Right ventricle myocardium inferior (tissue), 1 donor: ENCODE data around the gene TOMM20. TPM values are rescaled to one million over a fixed set of nuclear protein-coding genes. Genes with fewer than 3 reads are reported as not detected.
"Not testable (repeated sequence)": the region's sequence is repeated elsewhere in the genome, so short reads cannot be mapped to it uniquely, and the experiment has no call there.

ENCODE experiments used
- ATAC-seq: fragments of 200-7000 bp; cut with Tn5 transposase; one replicate; pipeline ENCODE4 v1.9.1; 2020; ENCODE audit warnings: mild to moderate bottlenecking, moderate library complexity
- DNase-seq: peaks from one replicate; pipeline ENCODE4 v3.0.0; 2021; ENCODE audit errors: missing footprints
- intact Hi-C: fragments of 100-400 bp; cut with DNase I; formaldehyde crosslinking; loops from one replicate; pipeline ENCODE4 v1.11.0; 2022
- total RNA-seq: library from RNA; stranded (reverse); fragmentation: NEBNext Ultra II Directional; extraction: Animal tissue kit (Norgen Biotek cat#: 25700); gene quantifications from one replicate; pipeline ENCODE4 v1.2.1, GENCODE V29; 2021
- donor health status: DM: no; HTN: yes; CAD: no; lungs with severe emphysema.

Gene TOMM20
- total RNA-seq, 1 donor from 2014 or later, result 81.9 TPM

DNA sequence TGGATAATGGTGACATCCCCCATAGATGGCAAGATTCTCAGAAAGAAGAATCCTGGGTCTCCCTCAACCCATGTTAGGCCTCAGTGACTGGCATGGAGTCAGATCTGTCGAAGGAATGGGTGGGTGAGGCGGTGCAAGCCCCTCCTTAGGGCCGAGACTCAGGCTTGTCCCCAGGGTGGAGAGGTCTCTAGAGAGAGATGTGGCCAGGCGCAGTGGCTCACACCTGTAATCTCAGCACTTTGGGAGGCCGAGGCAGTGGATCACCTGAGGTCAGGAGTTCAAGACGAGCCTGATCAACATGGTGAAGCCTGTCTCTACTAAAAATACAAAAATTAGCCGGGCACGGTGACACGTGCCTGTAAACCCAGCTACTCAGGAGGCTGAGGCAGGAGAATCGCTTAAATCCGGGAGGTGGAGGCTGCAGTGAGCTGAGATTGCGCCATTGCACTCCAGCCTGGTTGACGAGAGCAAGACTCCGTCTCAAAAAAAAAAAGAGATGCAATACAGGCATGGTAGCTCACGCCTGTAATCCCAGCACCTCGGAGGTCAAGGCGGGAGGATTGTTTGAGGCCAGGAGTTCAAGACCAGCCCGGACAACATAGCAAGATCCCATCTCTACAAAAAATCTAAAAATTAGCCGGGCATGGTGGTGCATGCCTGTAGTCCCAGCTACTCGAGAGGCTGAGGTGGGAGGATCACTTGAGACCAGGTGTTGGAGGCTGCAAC lies 37.2 kb downstream of the TOMM20 start:
- DNase-seq, ATAC-seq: not testable (repeated sequence)
- intact Hi-C loops, result loop anchor here (2.0 kb wide), 1 partner anchor 605 kb away; no protein-coding TSS in a partner anchor

DNA sequence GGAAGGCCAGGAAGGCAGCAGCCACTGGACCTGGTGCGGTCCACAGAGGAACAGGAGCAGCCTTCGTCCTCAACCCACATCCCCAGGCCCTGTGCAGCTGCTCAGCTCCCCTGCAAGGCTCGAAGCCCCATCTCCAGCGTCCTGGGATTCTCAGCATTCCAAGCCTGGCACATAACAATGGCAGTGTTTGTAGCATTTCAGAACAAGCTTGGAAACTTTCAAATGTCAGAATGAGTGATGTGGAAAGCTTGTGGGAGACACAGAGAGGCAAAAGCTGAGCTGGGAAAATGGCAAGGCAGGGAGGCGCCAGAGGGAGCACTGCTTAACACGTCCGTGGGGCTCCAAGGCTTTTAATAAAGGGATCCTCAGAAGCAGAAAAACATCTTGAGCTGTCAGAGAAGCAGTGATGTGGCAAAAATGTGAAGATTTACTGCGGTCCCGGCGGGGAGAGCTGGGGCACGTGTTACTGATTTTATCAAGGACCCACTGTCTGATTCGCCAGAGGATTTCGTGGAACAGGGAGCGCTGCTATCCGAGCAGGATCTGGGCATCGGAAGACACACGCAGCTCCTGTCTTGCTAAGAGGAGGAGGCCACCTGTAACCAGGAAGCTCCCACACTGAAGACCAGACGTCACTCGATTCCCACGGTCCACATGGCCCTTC lies 38.1 kb downstream of the TOMM20 start:
- DNase-seq, result no peak
- no peak for ATAC-seq
- intact Hi-C loops, result no loop called here

DNA sequence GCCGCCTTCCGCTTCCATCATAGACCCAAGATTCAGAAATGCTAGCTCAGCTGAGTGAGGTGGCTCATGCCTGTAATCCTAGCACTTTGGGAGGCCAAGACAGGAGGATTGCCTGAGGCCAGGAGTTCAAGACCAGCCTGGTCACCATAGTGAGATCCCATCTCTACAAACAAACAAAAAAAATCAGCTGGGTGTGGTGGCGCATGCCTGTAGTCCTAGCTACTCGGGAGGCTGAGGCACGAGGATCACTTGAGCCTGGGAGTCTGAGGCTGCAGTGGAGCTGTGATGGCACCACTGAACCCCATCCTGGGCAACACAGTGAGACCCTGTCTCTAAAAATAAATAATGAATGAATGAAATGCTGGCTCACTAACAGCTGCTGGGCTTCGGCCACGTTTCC lies 39.7 kb downstream of the TOMM20 start:
- DNase-seq (no peak), ATAC-seq (no peak)
- intact Hi-C loops, result no loop called here

GRCh38 chr1:235088430-235088829 lies 40.2 kb downstream of the TOMM20 start:
- intact Hi-C loops, result no loop called here
- ATAC-seq (no peak), DNase-seq (no peak)

DNA sequence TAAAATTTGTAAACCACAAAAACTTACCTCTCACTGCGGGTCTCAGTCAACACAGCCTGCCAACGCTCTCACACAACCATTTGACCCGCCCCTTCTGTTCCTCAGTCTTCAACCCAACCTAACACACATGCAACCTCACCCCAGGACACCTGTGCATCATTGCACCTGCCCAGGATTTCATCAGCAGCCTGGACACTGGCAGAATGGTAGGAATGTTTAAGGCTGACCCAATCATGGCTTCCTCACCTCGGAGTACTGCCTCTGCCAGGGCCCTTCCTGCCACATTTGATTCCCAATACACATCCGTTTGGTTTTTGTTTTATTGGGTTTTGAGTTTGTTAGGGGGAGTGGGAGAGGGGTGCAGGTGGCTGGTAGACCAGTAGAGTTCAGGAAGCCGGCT lies 40.7 kb downstream of the TOMM20 start:
- DNase-seq (no peak), ATAC-seq (no peak)
- intact Hi-C loops, result no loop called here

DNA sequence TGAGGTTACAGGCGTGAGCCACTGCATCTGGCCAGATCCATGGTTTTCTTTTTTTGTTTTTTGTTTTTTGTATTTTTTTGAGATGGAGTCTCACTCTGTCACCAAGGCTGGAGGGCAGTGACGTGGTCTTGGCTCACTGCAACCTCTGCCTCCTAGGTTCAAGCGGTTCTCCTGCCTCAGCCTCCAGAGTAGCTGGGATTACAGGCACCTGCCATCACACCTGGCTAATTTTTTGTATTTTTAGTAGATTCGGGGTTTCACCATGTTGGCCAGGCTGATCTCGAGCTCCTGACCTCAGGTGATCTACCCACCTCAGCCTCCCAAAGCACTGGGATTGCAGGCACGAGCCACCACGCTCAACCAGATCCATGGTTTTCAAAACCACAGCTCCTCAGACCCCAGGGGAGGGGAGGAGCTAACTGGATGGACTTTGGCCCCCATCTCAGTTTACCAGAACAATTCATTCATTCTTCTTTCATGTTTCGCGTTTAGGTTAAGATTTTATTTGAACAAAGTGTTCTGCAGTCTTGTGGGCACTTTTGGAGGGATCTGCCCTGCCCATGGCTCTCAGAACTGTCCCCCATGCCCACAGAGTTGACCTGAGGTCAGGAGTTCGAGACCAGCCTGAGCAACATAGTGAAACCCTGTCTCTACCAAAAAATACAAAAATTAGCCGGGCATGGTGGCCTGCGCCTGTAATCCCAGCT lies 43.1 kb downstream of the TOMM20 start:
- DNase-seq, ATAC-seq, intact Hi-C loops: not testable (repeated sequence)

GRCh38 chr1:235080788-235081187 lies 47.8 kb downstream of the TOMM20 start:
- intact Hi-C loops, ATAC-seq, DNase-seq: not testable (repeated sequence)

DNA sequence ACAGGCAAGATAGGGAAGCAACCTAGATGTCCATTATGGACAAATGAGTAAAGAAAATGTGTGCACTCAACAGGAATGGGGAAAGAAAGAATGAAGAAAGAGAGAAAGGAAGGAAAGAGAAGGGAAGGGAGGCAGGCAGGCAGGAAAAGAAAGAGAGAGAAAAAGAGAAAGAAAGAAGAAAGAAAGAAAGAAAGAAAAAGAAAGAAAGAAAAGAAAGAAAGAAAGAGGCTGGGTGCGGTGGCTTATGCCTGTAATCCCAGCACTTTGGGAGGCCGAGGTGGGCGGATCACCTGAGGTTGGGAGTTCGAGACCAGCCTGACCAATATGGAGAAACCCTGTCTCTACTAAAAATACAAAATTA lies 48.4 kb downstream of the TOMM20 start:
- DNase-seq, ATAC-seq, intact Hi-C loops: not testable (repeated sequence)

DNA sequence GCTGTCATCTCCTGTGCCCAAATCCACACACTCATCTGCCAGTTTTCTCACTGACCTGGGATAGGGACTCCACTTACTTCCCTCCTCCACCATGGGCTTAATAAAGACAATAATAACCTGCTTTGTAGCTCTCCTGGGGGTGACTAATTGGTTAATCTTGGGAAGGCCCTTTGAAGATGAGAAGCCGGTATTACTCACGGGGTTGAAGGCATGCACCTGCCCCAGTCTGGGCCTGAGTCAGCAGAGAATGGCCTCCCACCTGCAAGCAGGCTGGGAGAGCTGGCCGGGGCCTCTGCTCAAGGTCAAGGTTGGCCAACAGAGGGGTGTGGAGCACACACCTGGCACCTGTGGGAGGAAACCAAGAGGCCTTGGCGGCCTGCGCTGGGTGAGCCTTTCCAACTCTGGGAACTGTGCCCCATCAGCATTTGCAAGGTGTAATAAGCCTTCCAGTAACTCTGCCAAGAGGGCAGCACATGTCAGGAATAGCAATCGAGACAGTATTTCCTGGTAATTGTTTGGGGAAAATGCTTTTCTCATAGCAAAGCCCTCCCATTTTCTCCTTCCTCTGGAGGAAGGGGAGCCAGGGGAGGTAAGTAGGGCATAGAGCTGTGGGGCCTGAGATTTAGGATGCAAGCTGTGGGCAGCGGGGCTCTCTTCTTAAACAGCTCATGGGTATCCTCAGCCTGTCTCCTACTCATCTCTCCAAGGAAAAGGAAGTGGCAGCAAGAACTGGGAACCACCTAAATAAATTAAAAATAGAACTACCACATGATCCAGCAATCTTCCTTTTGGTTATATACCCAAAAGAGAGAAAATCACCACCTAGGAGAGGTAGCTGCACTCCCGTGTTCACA lies 49.0 kb downstream of the TOMM20 start:
- DNase-seq (no peak), ATAC-seq (no peak)
- intact Hi-C loops, result loop anchor here (5.0 kb wide), 1 partner anchor 542 kb away; no protein-coding TSS in a partner anchor

GRCh38 chr1:235078480-235079381 lies 49.9 kb downstream of the TOMM20 start:
- DNase-seq (no peak), ATAC-seq (no peak)
- intact Hi-C loops, result loop anchor here (5.0 kb wide), 1 partner anchor 541 kb away; no protein-coding TSS in a partner anchor

DNA sequence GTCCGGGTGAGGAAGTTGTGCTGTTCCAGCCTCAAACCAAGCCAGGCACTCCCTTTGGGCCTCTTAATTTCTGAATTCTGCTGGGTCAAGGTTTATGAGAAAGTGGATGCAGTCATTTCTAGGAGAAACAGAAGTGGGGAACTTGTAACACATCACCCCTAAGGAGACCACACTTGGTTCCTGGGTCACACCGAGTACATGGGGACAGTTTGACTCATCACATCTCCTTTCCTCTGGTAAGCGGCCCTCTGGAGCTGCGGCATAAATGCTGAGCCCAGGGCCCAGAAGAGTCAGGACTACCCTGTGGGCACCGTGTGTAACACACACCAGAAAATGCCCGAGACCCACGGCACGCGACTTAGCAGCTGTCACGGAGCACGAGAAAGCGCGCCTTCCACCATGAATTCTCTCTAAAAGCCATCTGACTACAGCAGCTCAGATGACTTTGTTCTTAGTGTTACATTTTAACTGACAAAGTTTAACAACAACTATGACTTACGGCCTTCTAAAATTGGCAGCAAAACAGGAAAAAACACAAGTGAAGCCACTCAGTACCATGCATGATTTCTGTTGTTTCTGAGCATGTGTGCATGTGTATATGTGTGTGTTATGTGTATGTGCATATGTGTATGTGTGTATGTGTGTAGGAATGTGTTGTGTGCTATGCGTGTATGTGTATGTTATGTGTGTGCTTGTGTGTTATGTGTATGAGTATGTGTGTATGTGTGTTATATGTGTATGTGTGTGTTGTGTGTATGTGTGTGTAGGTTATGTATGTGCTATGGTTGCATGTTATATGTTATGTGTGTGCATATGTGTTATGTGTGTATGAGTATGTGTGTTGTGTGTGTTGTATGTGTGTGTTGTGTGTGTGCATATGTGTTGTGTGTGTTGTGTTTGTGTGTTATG lies 50.8 kb downstream of the TOMM20 start:
- peak; percentile 69 for DNase-seq

DNA sequence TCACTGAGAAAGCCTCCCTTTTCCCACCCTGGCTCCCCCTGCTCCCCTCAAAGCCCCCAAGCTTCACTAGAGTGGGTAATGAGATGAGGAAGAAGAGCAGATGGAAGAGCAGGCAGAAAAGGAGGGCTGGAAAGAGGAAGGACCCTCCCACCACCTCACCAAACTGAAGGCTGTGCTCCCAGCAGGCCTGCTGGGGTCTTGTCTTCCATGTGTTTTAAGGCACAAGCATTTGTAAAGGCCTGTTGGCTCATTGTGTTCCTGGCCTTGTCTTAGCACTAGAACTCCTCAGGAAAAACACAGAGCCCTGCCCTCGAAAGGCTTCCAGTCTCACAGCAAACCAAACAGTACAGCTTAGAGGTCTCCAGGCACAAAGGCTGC lies 51.5 kb downstream of the TOMM20 start:
- ATAC-seq (no peak), DNase-seq (no peak)
- intact Hi-C loops, result loop anchor here (5.0 kb wide), 1 partner anchor 540 kb away; no protein-coding TSS in a partner anchor

More for the DNA sequence above, 50.8 kb downstream of the TOMM20 start:
- ATAC-seq, result no peak
- intact Hi-C loops, result loop anchor here (5.0 kb wide), 1 partner anchor 541 kb away; no protein-coding TSS in a partner anchor

DNA sequence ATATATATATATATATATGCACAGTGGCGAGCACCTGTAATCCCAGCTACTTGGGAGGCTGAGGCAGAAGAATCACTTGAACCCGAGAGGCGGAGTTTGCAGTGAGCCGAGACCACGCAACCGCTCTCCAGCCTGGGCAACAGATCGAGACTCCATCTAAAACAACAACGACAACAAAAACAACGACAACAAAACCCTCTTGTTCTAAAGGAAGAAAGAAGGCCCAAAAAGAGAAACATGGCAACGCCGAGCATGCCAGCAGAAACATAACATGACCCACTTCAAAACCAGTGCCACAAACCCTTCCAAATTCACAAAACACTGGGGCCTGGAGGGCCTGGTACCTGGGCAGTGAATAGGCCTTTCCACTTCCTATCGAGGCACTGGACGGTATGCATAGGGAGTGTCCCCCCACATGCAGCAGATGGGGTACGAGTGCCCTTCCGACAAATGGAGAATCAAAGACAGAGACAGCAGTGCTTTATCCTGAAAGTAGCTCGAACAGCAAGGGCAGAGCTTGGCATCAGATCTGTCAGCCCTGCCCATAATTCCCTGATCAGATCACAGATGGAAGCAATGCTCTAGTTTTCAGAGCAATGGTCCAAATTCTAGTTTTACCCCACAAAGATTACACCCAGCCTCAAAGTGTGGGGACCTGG lies 52.0 kb downstream of the TOMM20 start:
- intact Hi-C loops, result loop anchor here (5.0 kb wide), 1 partner anchor 539 kb away; no protein-coding TSS in a partner anchor
- no peak for DNase-seq
- no peak for ATAC-seq

- no peak for ATAC-seq
- no peak for DNase-seq
- intact Hi-C loops, result loop anchor here (1.0 to 5.0 kb wide), 5 partner anchors 79 to 539 kb away; no protein-coding TSS in a partner anchor
These were observed 52.8 kb downstream of the TOMM20 start for GRCh38 chr1:235075777-235076308.

GRCh38 chr1:235075048-235075776 lies 53.4 kb downstream of the TOMM20 start:
- intact Hi-C loops, result loop anchor here (1.0 to 5.0 kb wide), 5 partner anchors 78 to 538 kb away; no protein-coding TSS in a partner anchor

More at GRCh38 chr1:235075048-235075776, 53.4 kb downstream of the TOMM20 start:
- peak; percentile 70 for ATAC-seq
- peak; percentile 82 for DNase-seq
